Measurements from ENCODE around the gene THYN1. TPM values are rescaled to one million over a fixed set of nuclear protein-coding genes. Genes with fewer than 3 reads are reported as not detected.
A peak's percentile ranks its signal among the peaks of the same experiment; 100 is the strongest.

Gene THYN1
- total and polyA plus RNA-seq, 2 of the 13 experiments (the other 11 are each of a cell fraction or from before 2014, with no cell fraction given): 36.1 to 87.6 TPM

- TF ChIP-seq ZIK1 (CRISPR knock-in tag; IDR thresholded peaks at IDR 0.05; ENCODE audit: borderline replicate concordance, low read depth): peak; percentile 51; the same call in 1 of the 2 replicates
- TF ChIP-seq FOXA1 (IDR thresholded peaks at IDR 0.05): no peak
- TF ChIP-seq FOXA1 (CRISPR knock-in tag; IDR thresholded peaks at IDR 0.05): peak; percentile 30; the same call in 1 of the 2 replicates
- peak; percentile 63; the same call in 1 of the 2 replicates for TF ChIP-seq ZNF747 (CRISPR knock-in tag; IDR thresholded peaks at IDR 0.05; ENCODE audit: borderline replicate concordance)
- TF ChIP-seq TBP (CRISPR knock-in tag; IDR thresholded peaks at IDR 0.05): no peak
- TF ChIP-seq, protein P1, sequence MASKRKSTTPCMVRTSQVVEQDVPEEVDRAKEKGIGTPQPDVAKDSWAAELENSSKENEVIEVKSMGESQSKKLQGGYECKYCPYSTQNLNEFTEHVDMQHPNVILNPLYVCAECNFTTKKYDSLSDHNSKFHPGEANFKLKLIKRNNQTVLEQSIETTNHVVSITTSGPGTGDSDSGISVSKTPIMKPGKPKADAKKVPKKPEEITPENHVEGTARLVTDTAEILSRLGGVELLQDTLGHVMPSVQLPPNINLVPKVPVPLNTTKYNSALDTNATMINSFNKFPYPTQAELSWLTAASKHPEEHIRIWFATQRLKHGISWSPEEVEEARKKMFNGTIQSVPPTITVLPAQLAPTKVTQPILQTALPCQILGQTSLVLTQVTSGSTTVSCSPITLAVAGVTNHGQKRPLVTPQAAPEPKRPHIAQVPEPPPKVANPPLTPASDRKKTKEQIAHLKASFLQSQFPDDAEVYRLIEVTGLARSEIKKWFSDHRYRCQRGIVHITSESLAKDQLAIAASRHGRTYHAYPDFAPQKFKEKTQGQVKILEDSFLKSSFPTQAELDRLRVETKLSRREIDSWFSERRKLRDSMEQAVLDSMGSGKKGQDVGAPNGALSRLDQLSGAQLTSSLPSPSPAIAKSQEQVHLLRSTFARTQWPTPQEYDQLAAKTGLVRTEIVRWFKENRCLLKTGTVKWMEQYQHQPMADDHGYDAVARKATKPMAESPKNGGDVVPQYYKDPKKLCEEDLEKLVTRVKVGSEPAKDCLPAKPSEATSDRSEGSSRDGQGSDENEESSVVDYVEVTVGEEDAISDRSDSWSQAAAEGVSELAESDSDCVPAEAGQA (IDR thresholded peaks at IDR 0.05; ENCODE audit: low read depth): peak; percentile 71
- TF ChIP-seq, protein P1 (CRISPR knock-in tag; IDR thresholded peaks at IDR 0.05; ENCODE audit: borderline replicate concordance): no peak
- no peak for TF ChIP-seq ZNF652 (CRISPR knock-in tag; IDR thresholded peaks at IDR 0.05; ENCODE audit: borderline replicate concordance, low read depth)
- TF ChIP-seq ZNF770 (CRISPR knock-in tag; IDR thresholded peaks at IDR 0.05): no peak; the same call in 1 of the 2 replicates
- peak; percentile 79 for TF ChIP-seq ZBTB7A (CRISPR knock-in tag; IDR thresholded peaks at IDR 0.05)
- no peak; the same call in 1 of the 2 replicates for TF ChIP-seq HNF4G (IDR thresholded peaks at IDR 0.05; ENCODE audit: borderline replicate concordance, low read depth, low read length)
- TF ChIP-seq HNF4G (CRISPR knock-in tag; IDR thresholded peaks at IDR 0.05; ENCODE audit: borderline replicate concordance, low read depth): no peak
- TF ChIP-seq ZNF282 (IDR thresholded peaks at IDR 0.05; ENCODE audit: partially characterized antibody): no peak
- no peak for TF ChIP-seq HNRNPH1 (optimal IDR thresholded peaks at IDR 0.05; ENCODE audit: low read depth, low read length)
- peak; percentile 43; the same call in 1 of the 2 replicates for TF ChIP-seq TARDBP (CRISPR knock-in tag; IDR thresholded peaks at IDR 0.05)
- TF ChIP-seq, protein P2, sequence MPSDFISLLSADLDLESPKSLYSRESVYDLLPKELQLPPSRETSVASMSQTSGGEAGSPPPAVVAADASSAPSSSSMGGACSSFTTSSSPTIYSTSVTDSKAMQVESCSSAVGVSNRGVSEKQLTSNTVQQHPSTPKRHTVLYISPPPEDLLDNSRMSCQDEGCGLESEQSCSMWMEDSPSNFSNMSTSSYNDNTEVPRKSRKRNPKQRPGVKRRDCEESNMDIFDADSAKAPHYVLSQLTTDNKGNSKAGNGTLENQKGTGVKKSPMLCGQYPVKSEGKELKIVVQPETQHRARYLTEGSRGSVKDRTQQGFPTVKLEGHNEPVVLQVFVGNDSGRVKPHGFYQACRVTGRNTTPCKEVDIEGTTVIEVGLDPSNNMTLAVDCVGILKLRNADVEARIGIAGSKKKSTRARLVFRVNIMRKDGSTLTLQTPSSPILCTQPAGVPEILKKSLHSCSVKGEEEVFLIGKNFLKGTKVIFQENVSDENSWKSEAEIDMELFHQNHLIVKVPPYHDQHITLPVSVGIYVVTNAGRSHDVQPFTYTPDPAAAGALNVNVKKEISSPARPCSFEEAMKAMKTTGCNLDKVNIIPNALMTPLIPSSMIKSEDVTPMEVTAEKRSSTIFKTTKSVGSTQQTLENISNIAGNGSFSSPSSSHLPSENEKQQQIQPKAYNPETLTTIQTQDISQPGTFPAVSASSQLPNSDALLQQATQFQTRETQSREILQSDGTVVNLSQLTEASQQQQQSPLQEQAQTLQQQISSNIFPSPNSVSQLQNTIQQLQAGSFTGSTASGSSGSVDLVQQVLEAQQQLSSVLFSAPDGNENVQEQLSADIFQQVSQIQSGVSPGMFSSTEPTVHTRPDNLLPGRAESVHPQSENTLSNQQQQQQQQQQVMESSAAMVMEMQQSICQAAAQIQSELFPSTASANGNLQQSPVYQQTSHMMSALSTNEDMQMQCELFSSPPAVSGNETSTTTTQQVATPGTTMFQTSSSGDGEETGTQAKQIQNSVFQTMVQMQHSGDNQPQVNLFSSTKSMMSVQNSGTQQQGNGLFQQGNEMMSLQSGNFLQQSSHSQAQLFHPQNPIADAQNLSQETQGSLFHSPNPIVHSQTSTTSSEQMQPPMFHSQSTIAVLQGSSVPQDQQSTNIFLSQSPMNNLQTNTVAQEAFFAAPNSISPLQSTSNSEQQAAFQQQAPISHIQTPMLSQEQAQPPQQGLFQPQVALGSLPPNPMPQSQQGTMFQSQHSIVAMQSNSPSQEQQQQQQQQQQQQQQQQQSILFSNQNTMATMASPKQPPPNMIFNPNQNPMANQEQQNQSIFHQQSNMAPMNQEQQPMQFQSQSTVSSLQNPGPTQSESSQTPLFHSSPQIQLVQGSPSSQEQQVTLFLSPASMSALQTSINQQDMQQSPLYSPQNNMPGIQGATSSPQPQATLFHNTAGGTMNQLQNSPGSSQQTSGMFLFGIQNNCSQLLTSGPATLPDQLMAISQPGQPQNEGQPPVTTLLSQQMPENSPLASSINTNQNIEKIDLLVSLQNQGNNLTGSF (CRISPR knock-in tag; IDR thresholded peaks at IDR 0.05): no peak
Measured at GRCh38 chr11:134253188-134253993, at the start of gene THYN1, which contains the start of gene ACAD8 (continued).
